Adrenal gland (tissue), 12 donors: ENCODE measurements around the gene CES2. TPM values are rescaled to one million over a fixed set of nuclear protein-coding genes. Genes with fewer than 3 reads are reported as not detected.
A peak's percentile ranks its signal among the peaks of the same experiment; 100 is the strongest.

Experiments used
- DNase-seq, 7 donors: peaks; one replicate each; pipeline ENCODE4 v3.0.0-alpha.2; 2019 to 2020
- H3K27ac ChIP-seq, 5 donors: fragments of 200-600 bp; sonication (generic) in 4 of 5; 1 replicate in 3 of 5; 2 replicates in 2 of 5; pipeline versions ENCODE4 v1.5.1 to v1.8.0; 2016 to 2020; ENCODE audit warnings: mild to moderate bottlenecking in 1 of 5
- H3K27me3 ChIP-seq: fragments of 200-600 bp; 2 replicates; pipeline ENCODE4 v1.8.0; 2021
- H3K36me3 ChIP-seq, 2 donors: fragments of 200-600 bp; replicated peaks in 1 of 2; 1 replicate in 1 of 2; 2 replicates in 1 of 2; pipeline versions ENCODE4 v1.5.1 to v1.8.0; 2018 to 2022
- H3K4me1 ChIP-seq, 2 donors: fragments of 200-600 bp; replicated peaks in 1 of 2; 1 replicate in 1 of 2; 2 replicates in 1 of 2; pipeline versions ENCODE4 v1.5.1 to v1.8.0; 2018 to 2021
- H3K4me3 ChIP-seq, 4 donors: fragments of 200-600 bp; sonication (generic) in 3 of 4; one replicate each; pipeline ENCODE4 v1.5.1; 2016 to 2018
- H3K9me3 ChIP-seq, 3 donors: fragments of 200-600 bp; sonication (generic) in 1 of 3; replicated peaks in 1 of 3; 1 replicate in 2 of 3; 2 replicates in 1 of 3; pipeline versions ENCODE4 v1.5.1 to v1.8.0; 2016 to 2021
- POLR2A ChIP-seq, 2 donors: fragments of 450-650 bp; IDR thresholded peaks; one replicate each; pipeline ENCODE4 v1.6.1; 2017; ENCODE audit warnings: antibody characterized with exemption in 2 of 2, mild to moderate bottlenecking in 2 of 2, moderate library complexity in 1 of 2
- WGBS, 4 donors: extraction: QIAGEN DNeasy Blood & Tissue Kit in 2 of 4; methylation state at CpG; one replicate each; pipeline versions ENCODE4 v1.1.5 to v1.1.7; 2013 to 2017; 5-methylcytosine and 5-hydroxymethylcytosine counted together
- intact Hi-C, 2 donors: fragments of 100-400 bp; cut with DNase I; formaldehyde crosslinking; loops; one replicate each; pipeline versions ENCODE4 v1.14.1 to v1.15.0; 2022 to 2023
- polyA plus RNA-seq, 3 donors: library from polyadenylated mRNA; stranded (reverse); fragments of 200-250 nt in 2 of 3; fragments of 350-450 nt in 1 of 3; fragmentation: Illumina TruSeq in 1 of 3; extraction: RNeasy Lipid Tissue Mini Kit (QIAGEN cat#74804) in 1 of 3; gene quantifications; one replicate each; pipeline ENCODE4 v1.2.3, GENCODE V29; 2013 to 2014
- total RNA-seq, 9 donors: library from RNA; depleted of rRNA in 4 of 9; stranded (reverse); fragments of >200 nt in 4 of 9; fragments of 120-200 nt in 1 of 9; fragmentation: NEBNext Ultra II Directional in 1 of 9; extraction: Animal tissue kit (Norgen Biotek cat#: 25700) in 1 of 9; gene quantifications; one replicate each; pipeline versions ENCODE4 v1.1.0 to v1.2.4, GENCODE V29; 2013 to 2023
- TF ChIP-seq, protein P1 (sequence below), 6 experiments: fragments of 450-650 bp in 4 of 6; fragments of 200-600 bp in 2 of 6; sonication (generic) in 1 of 6; IDR thresholded peaks; 1 replicate in 5 of 6; 2 replicates in 1 of 6; pipeline versions ENCODE4 v1.5.1 to v1.8.0; 2016 to 2021; ENCODE audit warnings: antibody characterized with exemption in 6 of 6, mild to moderate bottlenecking in 2 of 6, moderate library complexity in 1 of 6
- donor health status: healthy with polysubstance abuse.
- donor health status: Bipolar disorder and iron deficiency.
- donor health status: DM: yes; HTN: yes; CAD: no.
- donor health status: DM: no; HTN: no; CAD: no.
- donor health status: DM: no; HTN: no; CAD: no.
- donor health status: DM: yes; HTN: yes; CAD: no.

CES2 gene
- total and polyA plus RNA-seq, 12 donors, result 25.6 to 133 (median 85.3) TPM

DNA sequence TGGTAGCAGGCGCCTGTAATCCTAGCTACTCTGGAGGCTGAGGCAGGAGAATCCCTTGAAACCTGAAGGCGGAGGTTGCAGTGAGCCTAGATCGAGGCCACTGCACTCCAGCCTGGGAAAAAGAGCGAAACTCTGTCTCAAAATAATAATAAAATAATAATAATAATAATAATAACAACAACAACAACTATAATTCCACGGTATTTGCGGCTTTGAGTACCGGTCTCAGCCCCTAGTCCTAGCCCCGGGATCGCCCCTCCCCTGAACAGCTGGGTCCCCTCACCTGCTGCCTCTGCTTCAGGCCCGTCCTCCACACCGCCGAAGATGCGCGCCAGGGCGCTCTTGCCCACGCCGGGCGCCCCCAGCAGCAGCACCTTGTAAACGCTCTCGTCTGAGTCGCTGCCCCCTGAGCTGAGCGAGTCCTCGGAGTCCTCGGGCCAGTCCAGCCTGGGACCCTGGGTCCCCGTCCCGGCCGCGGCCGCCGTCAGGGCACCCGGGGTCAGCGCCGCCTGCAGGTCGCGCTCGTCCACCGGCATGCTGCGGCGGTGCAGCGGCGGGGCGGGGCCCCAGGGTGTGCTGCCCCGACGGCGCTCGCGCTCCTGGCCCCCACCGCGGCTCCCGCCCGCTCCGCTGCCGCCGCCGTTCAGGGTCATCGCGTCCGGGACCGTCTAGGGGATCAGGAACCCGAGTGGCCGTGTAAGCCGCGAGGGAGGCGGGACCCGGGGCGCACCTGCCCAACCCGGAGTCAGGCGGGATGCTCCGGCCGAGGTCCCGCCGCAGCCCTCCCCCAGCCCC is 10.6 kb upstream of the CES2 start:
- Histone ChIP-seq H3K36me3 (no peaks in the 10 kb centered on the region), H3K27ac (peak overlapping the region in 4 of 5 donors; percentile 44 to 72 (median 70)), H3K27me3 (no peaks in the 10 kb centered on the region), H3K9me3 (no peaks in the 10 kb centered on the region), H3K4me3 (peak overlapping the region in 3 of 4 donors; percentile 15 to 67 (median 58)), H3K4me1 (peaks cover 28 to 34% of the 10 kb centered on the region in 2 donors)
- peak in 4 of 7 donors; percentile 34 to 52 (median 48) for DNase-seq
- intact Hi-C loops, result no loop called here
- no peak for TF ChIP-seq POLR2A (IDR thresholded peaks at IDR 0.05)
- TF ChIP-seq, protein P1, sequence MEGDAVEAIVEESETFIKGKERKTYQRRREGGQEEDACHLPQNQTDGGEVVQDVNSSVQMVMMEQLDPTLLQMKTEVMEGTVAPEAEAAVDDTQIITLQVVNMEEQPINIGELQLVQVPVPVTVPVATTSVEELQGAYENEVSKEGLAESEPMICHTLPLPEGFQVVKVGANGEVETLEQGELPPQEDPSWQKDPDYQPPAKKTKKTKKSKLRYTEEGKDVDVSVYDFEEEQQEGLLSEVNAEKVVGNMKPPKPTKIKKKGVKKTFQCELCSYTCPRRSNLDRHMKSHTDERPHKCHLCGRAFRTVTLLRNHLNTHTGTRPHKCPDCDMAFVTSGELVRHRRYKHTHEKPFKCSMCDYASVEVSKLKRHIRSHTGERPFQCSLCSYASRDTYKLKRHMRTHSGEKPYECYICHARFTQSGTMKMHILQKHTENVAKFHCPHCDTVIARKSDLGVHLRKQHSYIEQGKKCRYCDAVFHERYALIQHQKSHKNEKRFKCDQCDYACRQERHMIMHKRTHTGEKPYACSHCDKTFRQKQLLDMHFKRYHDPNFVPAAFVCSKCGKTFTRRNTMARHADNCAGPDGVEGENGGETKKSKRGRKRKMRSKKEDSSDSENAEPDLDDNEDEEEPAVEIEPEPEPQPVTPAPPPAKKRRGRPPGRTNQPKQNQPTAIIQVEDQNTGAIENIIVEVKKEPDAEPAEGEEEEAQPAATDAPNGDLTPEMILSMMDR (IDR thresholded peaks at IDR 0.05), result peak in 5 of 6 experiments; percentile 12 to 53 (median 24)
- 9 to 85% (median 28%) methylated on average over 7 to 72 of the region's 72 CpGs for WGBS, 4 donors

GRCh38 chr16:66925322-66925840 is 9.9 kb upstream of the CES2 start, which contains the start of gene RRAD:
RRAD (minus strand) TSS chr16:66925535; CDS start chr16:66925179, 356 bp downstream.
- 5 to 15% (median 11%) methylated on average over 12 to 42 of the region's 42 CpGs for WGBS, 4 donors
- intact Hi-C loops, result no loop called here

GRCh38 chr16:66926171-66926947 is 9.0 kb upstream of the CES2 start:
- WGBS, 4 donors, result 34 to 59% (median 53%) methylated on average over 5 of the region's 5 CpGs
- Histone ChIP-seq H3K9me3 (no peaks in the 10 kb centered on the region), H3K27ac (peak overlapping the region; percentile 7 to 72 (median 69)), H3K36me3 (no peaks in the 10 kb centered on the region), H3K4me1 (peaks cover 28 to 34% of the 10 kb centered on the region in 2 donors), H3K27me3 (no peaks in the 10 kb centered on the region), H3K4me3 (no peak overlapping the region)
- intact Hi-C loops, result no loop called here
- peak; percentile 56 to 88 (median 81) for DNase-seq
- TF ChIP-seq, protein P1 (IDR thresholded peaks at IDR 0.05), result no peak
- TF ChIP-seq POLR2A (IDR thresholded peaks at IDR 0.05), result peak in 1 of 2 donors; percentile 35

More at GRCh38 chr16:66925322-66925840, 9.9 kb upstream of the CES2 start, which contains the start of gene RRAD:
- DNase-seq, result peak; percentile 44 to 81 (median 63)
- Histone ChIP-seq H3K27ac (peak within 1 kb of the TSS; percentile 7 to 72 (median 69)), H3K4me3 (peak within 1 kb of the TSS in 3 of 4 donors; percentile 15 to 67 (median 58)), H3K27me3 (no peaks in the 10 kb centered on the region), H3K4me1 (peaks cover 28 to 34% of the 10 kb centered on the region in 2 donors), H3K36me3 (no peaks in the 10 kb centered on the region), H3K9me3 (no peaks in the 10 kb centered on the region)
- peak; percentile 14 to 73 for TF ChIP-seq POLR2A (IDR thresholded peaks at IDR 0.05)
- TF ChIP-seq, protein P1 (IDR thresholded peaks at IDR 0.05), result peak in 1 of 6 experiments; percentile 6
